ENCODE results near the gene RUNX1.

Gene RUNX1

DNA sequence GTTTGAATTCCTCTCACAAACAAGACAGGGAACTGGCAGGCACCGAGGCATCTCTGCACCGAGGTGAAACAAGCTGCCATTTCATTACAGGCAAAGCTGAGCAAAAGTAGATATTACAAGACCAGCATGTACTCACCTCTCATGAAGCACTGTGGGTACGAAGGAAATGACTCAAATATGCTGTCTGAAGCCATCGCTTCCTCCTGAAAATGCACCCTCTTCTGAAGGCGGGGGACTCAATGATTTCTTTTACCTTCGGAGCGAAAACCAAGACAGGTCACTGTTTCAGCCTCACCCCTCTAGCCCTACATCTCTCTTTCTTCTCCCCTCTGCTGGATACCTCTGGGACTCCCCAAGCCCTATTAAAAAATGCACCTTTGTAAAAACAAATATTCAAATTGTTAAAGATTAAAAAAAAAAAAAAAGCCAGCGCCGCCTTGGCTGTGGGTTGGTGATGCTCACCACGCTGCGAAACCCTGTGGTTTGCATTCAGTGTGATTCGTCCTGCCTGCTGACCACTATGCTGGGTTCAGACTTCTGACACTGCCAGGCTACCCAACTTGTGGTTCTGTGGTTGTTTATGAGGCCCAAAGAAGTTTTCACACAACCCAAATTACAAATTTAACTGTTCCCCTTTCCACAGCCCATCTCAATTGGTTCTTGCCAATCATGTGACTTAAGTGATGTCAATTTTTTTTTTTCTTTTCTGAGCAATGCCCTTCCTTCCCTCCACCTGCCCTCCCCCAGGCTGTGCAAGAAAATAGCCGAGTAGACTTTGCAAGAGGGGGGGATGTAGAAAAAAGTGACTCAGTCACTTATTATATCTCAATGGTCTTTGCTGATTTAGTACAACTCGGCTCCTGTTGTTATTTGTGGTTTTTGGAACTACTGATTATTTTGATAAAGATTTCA, at the start of gene RUNX1:
RUNX1 (minus strand) TSS at position 597 of the 912 bp plus-strand sequence.
- no peak within 1 kb of the TSS for H3K27ac ChIP-seq
- no peak for TF ChIP-seq ZFX (IDR thresholded peaks at IDR 0.05)
- TF ChIP-seq, protein P1, sequence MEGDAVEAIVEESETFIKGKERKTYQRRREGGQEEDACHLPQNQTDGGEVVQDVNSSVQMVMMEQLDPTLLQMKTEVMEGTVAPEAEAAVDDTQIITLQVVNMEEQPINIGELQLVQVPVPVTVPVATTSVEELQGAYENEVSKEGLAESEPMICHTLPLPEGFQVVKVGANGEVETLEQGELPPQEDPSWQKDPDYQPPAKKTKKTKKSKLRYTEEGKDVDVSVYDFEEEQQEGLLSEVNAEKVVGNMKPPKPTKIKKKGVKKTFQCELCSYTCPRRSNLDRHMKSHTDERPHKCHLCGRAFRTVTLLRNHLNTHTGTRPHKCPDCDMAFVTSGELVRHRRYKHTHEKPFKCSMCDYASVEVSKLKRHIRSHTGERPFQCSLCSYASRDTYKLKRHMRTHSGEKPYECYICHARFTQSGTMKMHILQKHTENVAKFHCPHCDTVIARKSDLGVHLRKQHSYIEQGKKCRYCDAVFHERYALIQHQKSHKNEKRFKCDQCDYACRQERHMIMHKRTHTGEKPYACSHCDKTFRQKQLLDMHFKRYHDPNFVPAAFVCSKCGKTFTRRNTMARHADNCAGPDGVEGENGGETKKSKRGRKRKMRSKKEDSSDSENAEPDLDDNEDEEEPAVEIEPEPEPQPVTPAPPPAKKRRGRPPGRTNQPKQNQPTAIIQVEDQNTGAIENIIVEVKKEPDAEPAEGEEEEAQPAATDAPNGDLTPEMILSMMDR (conservative IDR thresholded peaks at IDR 0.05) = no peak

DNA sequence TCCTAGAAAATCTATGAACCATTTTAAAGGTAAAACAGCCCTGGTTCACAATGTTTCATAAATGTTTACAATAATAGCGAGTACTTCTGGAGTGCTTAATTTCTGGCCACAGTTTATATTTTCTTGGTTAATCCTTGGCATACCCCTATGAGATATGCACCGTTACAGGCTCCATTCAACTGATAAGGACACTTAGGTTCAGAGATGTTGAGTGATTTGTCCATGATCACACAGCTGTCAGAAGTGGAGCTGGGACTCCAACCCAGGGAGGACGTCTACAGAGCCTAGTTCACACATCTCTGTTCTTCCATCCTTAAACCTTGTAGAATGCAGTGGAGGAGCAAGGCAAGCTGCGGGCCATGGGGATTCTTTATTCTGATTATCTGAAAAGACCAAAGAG, 48.4 kb upstream of the RUNX1 start:
- TF ChIP-seq ZFX (IDR thresholded peaks at IDR 0.05) = no peak
- TF ChIP-seq, protein P1 (conservative IDR thresholded peaks at IDR 0.05) = no peak
- no peak overlapping the region for H3K27ac ChIP-seq

DNA sequence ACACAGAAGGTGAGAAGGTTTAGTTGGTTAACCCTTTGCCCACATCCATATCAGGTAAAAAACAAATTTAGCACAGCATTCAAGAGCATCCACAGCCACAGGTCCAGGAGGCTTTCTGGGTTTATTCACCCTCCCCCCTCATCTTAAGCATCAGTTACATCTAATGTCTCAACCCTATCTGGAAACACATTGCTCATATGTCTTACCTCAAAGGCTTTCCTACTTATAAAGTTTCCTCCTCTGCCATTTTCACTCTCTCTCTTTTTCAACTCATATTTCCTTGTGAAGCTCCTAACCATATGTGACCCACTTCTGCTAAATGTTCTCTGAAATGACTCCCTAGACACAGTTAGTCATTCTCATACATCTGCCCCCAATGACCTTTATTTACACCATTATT, 47.9 kb upstream of the RUNX1 start:
- no peak for TF ChIP-seq ZFX (IDR thresholded peaks at IDR 0.05)
- TF ChIP-seq, protein P1 (conservative IDR thresholded peaks at IDR 0.05) = no peak

DNA sequence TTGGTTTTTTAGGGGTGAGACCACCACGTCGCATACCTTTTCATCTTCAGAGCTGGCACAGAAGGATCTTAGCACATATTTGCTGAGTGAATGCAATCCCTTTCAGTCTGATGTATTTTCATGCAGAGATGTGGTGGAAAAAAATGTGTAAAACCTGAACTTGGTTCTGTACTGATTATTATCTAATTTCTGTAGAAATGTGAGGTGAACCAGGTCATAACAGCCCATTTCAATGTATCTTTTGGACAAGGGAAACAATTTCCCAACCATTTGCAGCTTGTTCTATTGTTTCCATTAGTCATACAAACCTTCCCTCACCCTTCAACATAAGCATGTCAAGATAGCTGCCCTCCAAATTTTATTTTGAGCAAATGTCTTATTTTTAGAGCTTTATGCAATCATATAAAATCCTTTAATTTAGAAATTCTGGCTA, 46.8 kb upstream of the RUNX1 start:
- H3K27ac ChIP-seq = no peak overlapping the region
- TF ChIP-seq ZFX (IDR thresholded peaks at IDR 0.05) = no peak
- TF ChIP-seq, protein P1 (conservative IDR thresholded peaks at IDR 0.05) = no peak

More for the DNA sequence above, 47.9 kb upstream of the RUNX1 start:
- H3K27ac ChIP-seq = no peak overlapping the region

DNA sequence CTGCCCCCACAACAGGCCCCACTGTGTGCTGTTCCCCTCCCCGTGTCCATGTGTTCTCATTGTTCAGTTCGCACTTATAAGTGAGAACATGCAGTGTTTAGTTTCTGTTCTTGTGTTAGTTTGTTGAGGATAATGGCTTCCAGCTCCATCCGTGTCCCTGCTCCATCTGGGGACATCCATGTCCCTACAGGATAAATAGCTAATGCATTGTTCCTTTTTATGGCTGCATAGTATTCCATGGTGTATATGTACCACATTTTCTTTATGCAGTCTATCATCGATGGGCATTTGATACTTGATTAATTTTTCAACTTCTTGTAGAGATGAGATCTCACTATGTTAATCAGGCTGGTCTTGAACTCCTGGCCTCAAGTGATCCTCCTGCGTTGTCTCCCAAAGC, 44.4 kb upstream of the RUNX1 start:
- TF ChIP-seq, protein P1 (conservative IDR thresholded peaks at IDR 0.05) = no peak
- TF ChIP-seq ZFX (IDR thresholded peaks at IDR 0.05) = no peak
- no peak overlapping the region for H3K27ac ChIP-seq

DNA sequence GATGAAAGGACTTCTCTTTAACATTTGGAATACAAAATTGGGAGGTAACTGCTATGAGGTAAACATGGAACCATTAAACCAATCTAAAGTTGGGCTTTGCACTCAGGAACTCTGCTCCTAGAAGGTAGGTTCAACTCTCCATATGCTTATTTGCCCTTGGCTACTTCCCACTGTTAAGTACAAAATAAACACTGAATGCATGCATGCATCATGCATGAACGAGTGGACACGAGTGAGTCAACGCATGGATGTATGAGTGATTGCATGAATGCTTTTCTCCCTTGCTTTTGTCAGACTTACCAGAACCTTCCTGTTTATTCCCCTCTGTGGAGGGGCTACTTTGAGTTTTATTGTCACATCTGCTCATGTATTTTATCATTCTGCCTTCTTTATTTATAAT, 42.4 kb upstream of the RUNX1 start:
- no peak overlapping the region for H3K27ac ChIP-seq
- TF ChIP-seq, protein P1 (conservative IDR thresholded peaks at IDR 0.05) = no peak

DNA sequence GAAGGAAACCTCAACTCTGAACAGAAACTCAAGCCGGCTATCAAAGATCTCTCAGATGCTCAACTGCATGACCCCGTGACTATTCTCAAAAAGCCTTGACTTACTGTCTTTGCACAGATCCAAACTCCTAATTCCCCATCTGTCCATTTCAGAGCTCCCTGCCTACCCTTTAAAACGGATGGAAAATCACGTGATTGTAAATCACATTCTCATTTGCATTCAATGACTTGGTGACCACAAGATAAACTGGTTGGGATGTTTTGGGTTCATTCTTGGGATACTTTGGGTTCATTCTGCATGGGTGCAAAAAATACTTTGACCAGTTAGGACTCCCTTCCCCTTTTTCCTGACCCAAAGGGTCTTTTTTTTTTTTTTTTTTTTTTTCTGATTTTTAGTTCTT, 41.3 kb upstream of the RUNX1 start:
- no peak for TF ChIP-seq ZFX (IDR thresholded peaks at IDR 0.05)
- TF ChIP-seq, protein P1 (conservative IDR thresholded peaks at IDR 0.05) = no peak

More for the DNA sequence above, 41.3 kb upstream of the RUNX1 start:
- no peak overlapping the region for H3K27ac ChIP-seq

All from C4-2B (cell line).